ENCODE results near the gene FBXL4.

- no peak for TF ChIP-seq CTCF (IDR thresholded peaks at IDR 0.05)
- TF ChIP-seq POLR2A (IDR thresholded peaks at IDR 0.05): no peak
- TF ChIP-seq EP300 (IDR thresholded peaks at IDR 0.05): no peak
Measured at GRCh38 chr6:98984121-98984520, 36.4 kb upstream of the FBXL4 start.
